ENCODE results near the gene P2RX4.

DNA sequence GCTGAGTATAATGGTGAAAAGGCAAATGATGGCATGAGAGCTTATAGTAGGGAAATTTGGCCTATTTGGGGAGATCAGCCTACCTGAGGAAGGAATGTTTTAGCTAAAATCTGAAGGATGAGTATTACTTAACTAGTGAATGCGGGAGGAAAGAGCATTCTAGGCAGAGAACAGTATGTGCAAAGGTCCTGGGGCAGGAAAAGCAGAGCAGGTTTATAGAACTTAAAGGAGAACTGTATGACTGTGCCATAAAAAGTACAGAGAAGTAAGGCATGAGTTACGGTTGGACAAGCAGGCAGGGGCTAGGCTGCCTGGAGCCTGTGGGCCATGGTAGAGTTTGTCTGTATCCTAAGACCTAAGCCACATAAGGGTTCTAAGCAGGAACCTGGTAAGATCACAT, 21.7 kb upstream of the P2RX4 start:
- no peak for TF ChIP-seq CTCF (IDR thresholded peaks at IDR 0.05; ENCODE audit: low read depth, low read length, missing input control)
- TF ChIP-seq GABPA (IDR thresholded peaks at IDR 0.05 in 1 of 2, conservative IDR thresholded peaks at IDR 0.05 in 1 of 2) = no peak
- no peak for TF ChIP-seq REST (IDR thresholded peaks at IDR 0.05)
- TF ChIP-seq TAF1 (conservative IDR thresholded peaks at IDR 0.05) = no peak
- no peak for TF ChIP-seq MAX (IDR thresholded peaks at IDR 0.05)
- no peak for TF ChIP-seq SP1 (IDR thresholded peaks at IDR 0.05)
- no peak for TF ChIP-seq ATF3 (IDR thresholded peaks at IDR 0.05)
- no peak for TF ChIP-seq ZBTB33 (IDR thresholded peaks at IDR 0.05)
- TF ChIP-seq RAD21 (IDR thresholded peaks at IDR 0.05) = no peak
- TF ChIP-seq YY1 (IDR thresholded peaks at IDR 0.05) = no peak
- no peak for TF ChIP-seq FOXA2 (IDR thresholded peaks at IDR 0.05)
- no peak for TF ChIP-seq EGR1 (IDR thresholded peaks at IDR 0.05; ENCODE audit: low read depth in 2 of 2)

All from liver (tissue), 3 donors.